ENCODE results near the gene TTC7B. TPM values are rescaled to one million over a fixed set of nuclear protein-coding genes. Genes with fewer than 3 reads are reported as not detected.

Gene TTC7B
- total and polyA plus RNA-seq, 10 of the 15 experiments (the other 5 are each of a cell fraction or from before 2014, with no cell fraction given), result under 0.01 to 1.1 (median 0.26) TPM; not detected in 2

DNA sequence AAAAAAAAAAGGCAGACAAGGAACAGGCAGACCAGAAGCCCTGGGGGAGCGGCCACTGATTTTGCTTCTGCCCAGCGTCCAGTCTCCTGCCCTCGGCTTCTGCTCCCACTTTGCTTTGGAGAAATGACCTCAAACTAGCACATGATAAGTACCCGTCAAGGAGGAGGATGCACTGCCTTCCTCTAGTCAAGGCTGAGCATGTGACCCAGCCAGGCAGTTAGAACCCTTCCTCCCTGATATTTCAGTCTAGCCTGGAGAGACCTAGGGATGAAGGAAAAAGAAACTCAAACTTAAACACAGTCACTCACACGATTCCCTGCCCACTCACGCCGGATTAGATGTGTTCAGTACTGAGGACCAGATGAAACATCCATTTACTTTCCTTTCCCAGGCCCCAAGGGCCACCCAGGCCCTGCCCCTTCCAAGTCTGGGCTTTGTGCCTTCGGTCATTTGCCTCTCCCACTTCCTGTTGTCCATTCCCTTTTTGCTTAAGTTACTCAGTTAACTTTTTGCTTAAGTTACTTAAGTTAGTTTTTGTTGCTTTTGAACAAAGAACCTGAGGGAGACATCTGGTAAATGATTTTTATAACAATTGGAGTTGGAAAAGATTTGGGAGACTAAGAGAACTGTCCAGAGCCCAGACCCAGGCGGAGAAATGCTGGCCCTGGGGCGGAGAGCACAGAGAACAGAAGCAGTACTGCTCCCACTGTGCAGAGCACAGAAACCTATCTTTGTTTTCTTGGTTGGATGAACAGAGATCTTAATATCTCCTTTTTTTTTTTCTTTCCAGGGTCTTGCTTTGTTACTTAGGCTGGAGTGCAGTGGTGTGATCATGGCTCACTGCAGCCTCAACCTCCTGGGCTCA is 23.0 kb upstream of the TTC7B start:
- H2AFZ ChIP-seq (ENCODE audit: control insufficient read depth, low read depth, low read length), result no peak overlapping the region
- POLR2A ChIA-PET, result no interaction called here

More for the DNA sequence above, 23.0 kb upstream of the TTC7B start:
- Histone ChIP-seq H3K27me3 (replicated peaks in 1 of 2; ENCODE audit: control insufficient read depth in 2 of 2, insufficient read depth in 2 of 2, low read length in 1 of 2) (no peaks in the 10 kb centered on the region), H3K4me1 (ENCODE audit: control insufficient read depth, insufficient read depth, low read length) (no peaks in the 10 kb centered on the region), H4K20me1 (ENCODE audit: control insufficient read depth, insufficient read depth) (no peaks in the 10 kb centered on the region), H3K4me3 (no peak overlapping the region), H3K9ac (ENCODE audit: control insufficient read depth, insufficient read depth, low read length) (no peak overlapping the region), H3K27ac (ENCODE audit: control insufficient read depth, insufficient read depth) (no peak overlapping the region), H3K4me2 (ENCODE audit: control insufficient read depth, insufficient read depth) (no peak overlapping the region), H3K9me3 (replicated peaks; ENCODE audit: control insufficient read depth, insufficient read depth, low read length) (no peaks in the 10 kb centered on the region; the same call in 2 of the 3 replicates), H3K36me3 (ENCODE audit: control insufficient read depth in 2 of 2, insufficient read depth in 2 of 2, low read length in 1 of 2) (no peaks in the 10 kb centered on the region), H3K79me2 (ENCODE audit: control insufficient read depth, insufficient read depth, low read length) (no peaks in the 10 kb centered on the region)
- DNase-seq (ENCODE audit: low read depth, low spot score) (no peak), FAIRE-seq (no peak), ATAC-seq (no peak; the same call in 2 of the 3 replicates)
- no TSS peak for BruUV-seq (replicated peaks)
- intact Hi-C loops (cut with micrococcal nuclease; ENCODE audit: unreplicated experiment), result no loop called here
- ChIA-PET RAD21 (ENCODE audit: unreplicated experiment) (no interaction called here), SMC1A (ENCODE audit: uncharacterized antibody, unreplicated experiment) (no interaction called here), CTCF (no interaction called here)
- TF ChIP-seq, protein P1, sequence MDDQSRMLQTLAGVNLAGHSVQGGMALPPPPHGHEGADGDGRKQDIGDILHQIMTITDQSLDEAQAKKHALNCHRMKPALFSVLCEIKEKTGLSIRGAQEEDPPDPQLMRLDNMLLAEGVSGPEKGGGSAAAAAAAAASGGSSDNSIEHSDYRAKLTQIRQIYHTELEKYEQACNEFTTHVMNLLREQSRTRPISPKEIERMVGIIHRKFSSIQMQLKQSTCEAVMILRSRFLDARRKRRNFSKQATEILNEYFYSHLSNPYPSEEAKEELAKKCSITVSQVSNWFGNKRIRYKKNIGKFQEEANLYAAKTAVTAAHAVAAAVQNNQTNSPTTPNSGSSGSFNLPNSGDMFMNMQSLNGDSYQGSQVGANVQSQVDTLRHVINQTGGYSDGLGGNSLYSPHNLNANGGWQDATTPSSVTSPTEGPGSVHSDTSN (IDR thresholded peaks at IDR 0.05; ENCODE audit: insufficient replicate concordance, low read depth, low read length), result no peak
- TF ChIP-seq SUPT20H (IDR thresholded peaks at IDR 0.05; ENCODE audit: borderline replicate concordance, control insufficient read depth, low read depth, low read length), result no peak
- no peak for TF ChIP-seq SMAD5 (IDR thresholded peaks at IDR 0.05; ENCODE audit: low read depth)
- TF ChIP-seq KAT2A (conservative IDR thresholded peaks at IDR 0.05; ENCODE audit: control insufficient read depth, low read depth, low read length), result no peak
- no peak for TF ChIP-seq SP1 (IDR thresholded peaks at IDR 0.05; ENCODE audit: low read depth, low read length)
- TF ChIP-seq SREBF2 (IDR thresholded peaks at IDR 0.05; ENCODE audit: low read length), result no peak
- TF ChIP-seq, protein P2, sequence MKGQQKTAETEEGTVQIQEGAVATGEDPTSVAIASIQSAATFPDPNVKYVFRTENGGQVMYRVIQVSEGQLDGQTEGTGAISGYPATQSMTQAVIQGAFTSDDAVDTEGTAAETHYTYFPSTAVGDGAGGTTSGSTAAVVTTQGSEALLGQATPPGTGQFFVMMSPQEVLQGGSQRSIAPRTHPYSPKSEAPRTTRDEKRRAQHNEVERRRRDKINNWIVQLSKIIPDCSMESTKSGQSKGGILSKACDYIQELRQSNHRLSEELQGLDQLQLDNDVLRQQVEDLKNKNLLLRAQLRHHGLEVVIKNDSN (IDR thresholded peaks at IDR 0.05; ENCODE audit: borderline replicate concordance, extremely low read length, insufficient read depth, low read depth, low read length), result no peak
- TF ChIP-seq RUNX3 (IDR thresholded peaks at IDR 0.05; ENCODE audit: low read length), result no peak
- TF ChIP-seq BCL11A (IDR thresholded peaks at IDR 0.05; ENCODE audit: low read depth, low read length), result no peak
- TF ChIP-seq, protein P3, sequence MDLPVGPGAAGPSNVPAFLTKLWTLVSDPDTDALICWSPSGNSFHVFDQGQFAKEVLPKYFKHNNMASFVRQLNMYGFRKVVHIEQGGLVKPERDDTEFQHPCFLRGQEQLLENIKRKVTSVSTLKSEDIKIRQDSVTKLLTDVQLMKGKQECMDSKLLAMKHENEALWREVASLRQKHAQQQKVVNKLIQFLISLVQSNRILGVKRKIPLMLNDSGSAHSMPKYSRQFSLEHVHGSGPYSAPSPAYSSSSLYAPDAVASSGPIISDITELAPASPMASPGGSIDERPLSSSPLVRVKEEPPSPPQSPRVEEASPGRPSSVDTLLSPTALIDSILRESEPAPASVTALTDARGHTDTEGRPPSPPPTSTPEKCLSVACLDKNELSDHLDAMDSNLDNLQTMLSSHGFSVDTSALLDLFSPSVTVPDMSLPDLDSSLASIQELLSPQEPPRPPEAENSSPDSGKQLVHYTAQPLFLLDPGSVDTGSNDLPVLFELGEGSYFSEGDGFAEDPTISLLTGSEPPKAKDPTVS (IDR thresholded peaks at IDR 0.05; ENCODE audit: low read depth, low read length), result no peak
- TF ChIP-seq STAT1 (conservative IDR thresholded peaks at IDR 0.05), result no peak
- TF ChIP-seq, protein P4, sequence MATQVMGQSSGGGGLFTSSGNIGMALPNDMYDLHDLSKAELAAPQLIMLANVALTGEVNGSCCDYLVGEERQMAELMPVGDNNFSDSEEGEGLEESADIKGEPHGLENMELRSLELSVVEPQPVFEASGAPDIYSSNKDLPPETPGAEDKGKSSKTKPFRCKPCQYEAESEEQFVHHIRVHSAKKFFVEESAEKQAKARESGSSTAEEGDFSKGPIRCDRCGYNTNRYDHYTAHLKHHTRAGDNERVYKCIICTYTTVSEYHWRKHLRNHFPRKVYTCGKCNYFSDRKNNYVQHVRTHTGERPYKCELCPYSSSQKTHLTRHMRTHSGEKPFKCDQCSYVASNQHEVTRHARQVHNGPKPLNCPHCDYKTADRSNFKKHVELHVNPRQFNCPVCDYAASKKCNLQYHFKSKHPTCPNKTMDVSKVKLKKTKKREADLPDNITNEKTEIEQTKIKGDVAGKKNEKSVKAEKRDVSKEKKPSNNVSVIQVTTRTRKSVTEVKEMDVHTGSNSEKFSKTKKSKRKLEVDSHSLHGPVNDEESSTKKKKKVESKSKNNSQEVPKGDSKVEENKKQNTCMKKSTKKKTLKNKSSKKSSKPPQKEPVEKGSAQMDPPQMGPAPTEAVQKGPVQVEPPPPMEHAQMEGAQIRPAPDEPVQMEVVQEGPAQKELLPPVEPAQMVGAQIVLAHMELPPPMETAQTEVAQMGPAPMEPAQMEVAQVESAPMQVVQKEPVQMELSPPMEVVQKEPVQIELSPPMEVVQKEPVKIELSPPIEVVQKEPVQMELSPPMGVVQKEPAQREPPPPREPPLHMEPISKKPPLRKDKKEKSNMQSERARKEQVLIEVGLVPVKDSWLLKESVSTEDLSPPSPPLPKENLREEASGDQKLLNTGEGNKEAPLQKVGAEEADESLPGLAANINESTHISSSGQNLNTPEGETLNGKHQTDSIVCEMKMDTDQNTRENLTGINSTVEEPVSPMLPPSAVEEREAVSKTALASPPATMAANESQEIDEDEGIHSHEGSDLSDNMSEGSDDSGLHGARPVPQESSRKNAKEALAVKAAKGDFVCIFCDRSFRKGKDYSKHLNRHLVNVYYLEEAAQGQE (IDR thresholded peaks at IDR 0.05; ENCODE audit: low read depth, low read length), result no peak
- no peak for TF ChIP-seq CBX5 (IDR thresholded peaks at IDR 0.05; ENCODE audit: low read depth)
- no peak for TF ChIP-seq MYC (IDR thresholded peaks at IDR 0.05; ENCODE audit: insufficient read depth, insufficient read length, insufficient replicate concordance, low read length, severe bottlenecking)
- TF ChIP-seq NRF1 (conservative IDR thresholded peaks at IDR 0.05; ENCODE audit: low read depth, low read length), result no peak
- in situ Hi-C loops (cut with MboI), result no loop called here
- 38% methylated on average over 10 of the region's 10 CpGs for WGBS (ENCODE audit: insufficient coverage, insufficient replicate concordance, low lambda C conversion rate, missing lambda C conversion rate)
